GM12892 (cell line): ENCODE measurements around the gene RAB25.

Source experiments
- POLR2AphosphoS5 ChIP-seq: IDR thresholded peaks from 2 replicates; pipeline ENCODE4 v1.6.1; 2011; ENCODE audit warnings: low read depth, low read length, control low read depth
- TAF1 ChIP-seq: IDR thresholded peaks from 2 replicates; pipeline ENCODE4 v1.6.1; 2011; ENCODE audit warnings: low read depth, mild to moderate bottlenecking, control low read depth, low read length, borderline replicate concordance

DNA sequence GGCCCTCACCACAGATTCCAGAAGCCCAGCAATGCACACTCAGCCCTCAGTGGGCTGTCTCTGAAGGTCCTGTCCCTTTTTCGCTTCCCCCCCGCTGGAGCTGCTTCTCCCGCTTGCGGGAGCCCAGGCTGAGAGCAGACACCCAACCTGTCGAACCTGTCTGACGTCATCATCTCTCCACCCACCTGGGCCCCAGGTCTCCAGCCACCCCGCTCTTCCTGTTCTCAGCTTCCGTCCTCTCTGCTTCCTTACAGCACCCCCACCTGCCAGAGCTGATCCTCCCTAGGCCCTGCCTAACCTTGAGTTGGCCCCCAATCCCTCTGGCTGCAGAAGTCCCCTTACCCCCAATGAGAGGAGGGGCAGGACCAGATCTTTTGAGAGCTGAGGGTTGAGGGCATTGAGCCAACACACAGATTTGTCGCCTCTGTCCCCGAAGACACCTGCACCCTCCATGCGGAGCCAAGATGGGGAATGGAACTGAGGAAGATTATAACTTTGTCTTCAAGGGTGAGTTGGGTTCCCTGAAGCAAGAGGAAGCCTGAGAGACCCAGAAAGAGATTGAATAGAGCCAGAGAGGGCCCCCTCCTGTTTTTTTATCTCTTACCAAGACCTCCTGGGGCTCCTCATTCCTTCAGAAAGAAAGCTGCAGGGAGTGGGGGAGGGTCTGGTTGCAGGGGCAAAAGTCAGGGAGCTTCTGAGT is at the start of gene RAB25:
- TF ChIP-seq TAF1 (no peak), POLR2AphosphoS5 (no peak)
